Small intestine (tissue), 7 donors: Measurements from ENCODE around the gene FBLN7. TPM values are rescaled to one million over a fixed set of nuclear protein-coding genes. Genes with fewer than 3 reads are reported as not detected.
"Not testable (repeated sequence)": the region's sequence is repeated elsewhere in the genome, so short reads cannot be mapped to it uniquely, and the experiment has no call there.

Source experiments
- DNase-seq, 2 donors: peaks; one replicate each; pipeline versions ENCODE4 v3.0.0 to v3.0.0-alpha.2; 2013
- FAIRE-seq: peaks from 2 replicates; lab custom pipeline; 2012; peaks lifted over from hg19 to GRCh38; lab: Jason Lieb, UNC
- H3K27ac ChIP-seq, 3 donors: one replicate each; pipeline ENCODE4 v1.5.1; 2013; ENCODE audit warnings: low read length in 2 of 3, mild to moderate bottlenecking in 2 of 3, control low read depth in 1 of 3, inconsistent platforms in 1 of 3, low read depth in 1 of 3, moderate library complexity in 1 of 3
- H3K27me3 ChIP-seq, 3 donors: one replicate each; pipeline ENCODE4 v1.6.1; 2013; ENCODE audit warnings: low read length in 3 of 3, inconsistent platforms in 1 of 3; ENCODE audit not compliant: control insufficient read depth in 3 of 3, insufficient read depth in 3 of 3
- H3K36me3 ChIP-seq, 3 donors: one replicate each; pipeline ENCODE4 v1.6.1; 2013; ENCODE audit warnings: low read length in 3 of 3, inconsistent platforms in 1 of 3, low read depth in 1 of 3, mild to moderate bottlenecking in 1 of 3, moderate library complexity in 1 of 3; ENCODE audit not compliant: control insufficient read depth in 3 of 3, insufficient read depth in 2 of 3
- H3K4me1 ChIP-seq, 3 donors: one replicate each; pipeline ENCODE4 v1.6.1; 2013; ENCODE audit warnings: low read length in 2 of 3, inconsistent platforms in 1 of 3, low read depth in 1 of 3, mild to moderate bottlenecking in 1 of 3, moderate library complexity in 1 of 3; ENCODE audit not compliant: control insufficient read depth in 3 of 3, insufficient read depth in 2 of 3
- H3K4me3 ChIP-seq, 3 donors: one replicate each; pipeline ENCODE4 v1.5.1; 2013; ENCODE audit warnings: low read length in 3 of 3, control low read depth in 1 of 3, inconsistent platforms in 1 of 3, low read depth in 1 of 3, mild to moderate bottlenecking in 1 of 3, moderate library complexity in 1 of 3
- H3K9me3 ChIP-seq, 2 donors: one replicate each; pipeline ENCODE4 v1.6.1; 2013; ENCODE audit warnings: low read depth in 1 of 2, low read length in 1 of 2; ENCODE audit not compliant: control insufficient read depth in 2 of 2, insufficient read depth in 1 of 2
- WGBS, 3 donors: extraction: QIAGEN DNeasy Blood & Tissue Kit; methylation state at CpG; one replicate each; pipeline ENCODE4 v1.1.7; 2013; 5-methylcytosine and 5-hydroxymethylcytosine counted together
- polyA plus RNA-seq, 4 donors: library from polyadenylated mRNA; stranded (reverse) in 3 of 4; unstranded in 1 of 4; fragments of 200-250 nt in 3 of 4; fragments of 120-200 nt in 1 of 4; gene quantifications; one replicate each; pipeline versions ENCODE4 v1.2.1 to v1.2.3, GENCODE V29; 2013
- donor health status: healthy with polysubstance abuse.
- donor health status: control.
- donor health status: control.
- donor health status: Bipolar disorder and iron deficiency.
- donor health status: healthy.

The FBLN7 gene
- polyA plus RNA-seq, 4 donors: 0.75 to 1.4 TPM; not detected in 2

- no peaks in the 10 kb centered on the region for H3K9me3 ChIP-seq
- H3K27ac ChIP-seq: no peak overlapping the region
- peaks cover 0 to 4% (median 0%) of the 10 kb centered on the region in 3 donors for H3K4me1 ChIP-seq
- peak overlapping the region in 2 of 3 donors; percentile 43 to 56 for H3K4me3 ChIP-seq
- 10 to 27% (median 20%) methylated on average over 15 of the region's 15 CpGs for WGBS, 3 donors
- FAIRE-seq (no peak), DNase-seq (peak; percentile 36 to 60)
- peaks cover 0 to 39% (median 0%) of the 10 kb centered on the region in 3 donors for H3K27me3 ChIP-seq
- H3K36me3 ChIP-seq: no peaks in the 10 kb centered on the region
Observed at GRCh38 chr2:112137516-112138158, 548 bp upstream of the FBLN7 start.

DNA sequence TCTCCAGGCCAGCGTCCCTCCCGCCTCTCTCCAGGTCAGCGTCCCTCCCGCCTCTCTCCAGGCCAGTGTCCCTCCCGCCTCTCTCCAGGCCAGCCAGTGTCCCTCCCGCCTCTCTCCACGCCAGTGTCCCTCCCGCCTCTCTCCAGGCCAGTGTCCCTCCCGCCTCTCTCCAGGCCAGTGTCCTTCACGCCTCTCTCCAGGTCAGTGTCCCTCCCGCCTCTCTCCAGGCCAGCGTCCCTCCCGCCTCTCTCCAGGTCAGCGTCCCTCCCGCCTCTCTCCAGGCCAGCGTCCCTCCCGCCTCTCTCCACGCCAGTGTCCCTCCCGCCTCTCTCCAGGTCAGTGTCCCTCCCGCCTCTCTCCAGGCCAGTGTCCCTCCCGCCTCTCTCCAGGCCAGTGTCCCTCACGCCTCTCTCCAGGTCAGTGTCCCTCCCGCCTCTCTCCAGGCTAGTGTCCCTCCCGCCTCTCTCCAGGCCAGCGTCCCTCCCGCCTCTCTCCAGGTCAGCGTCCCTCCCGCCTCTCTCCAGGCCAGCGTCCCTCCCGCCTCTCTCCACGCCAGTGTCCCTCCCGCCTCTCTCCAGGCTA, 939 bp downstream of the FBLN7 start:
- WGBS, 3 donors: 2 to 5% (median 3%) methylated on average over 9 to 15 of the region's 32 CpGs
- FAIRE-seq, H3K36me3 ChIP-seq, H3K4me1 ChIP-seq, H3K9me3 ChIP-seq, DNase-seq, H3K27ac ChIP-seq: not testable (repeated sequence)
- H3K27me3 ChIP-seq: peaks cover 0 to 43% (median 0%) of the 10 kb centered on the region in 3 donors
- peak overlapping the region in 1 of 3 donors; percentile 41 for H3K4me3 ChIP-seq

GRCh38 chr2:112139661-112140204, 1.5 kb downstream of the FBLN7 start:
- H3K27ac ChIP-seq, FAIRE-seq, DNase-seq, H3K36me3 ChIP-seq, H3K9me3 ChIP-seq, H3K4me1 ChIP-seq: not testable (repeated sequence)
- WGBS, 3 donors: 3 to 7% (median 4%) methylated on average over 26 to 31 of the region's 38 CpGs
- Histone ChIP-seq H3K27me3 (peaks cover 0 to 43% (median 0%) of the 10 kb centered on the region in 3 donors), H3K4me3 (peak overlapping the region in 1 of 3 donors; percentile 10)

- peak overlapping the region in 1 of 3 donors; percentile 10 for H3K4me3 ChIP-seq
Observed at GRCh38 chr2:112140205-112140802, 2.1 kb downstream of the FBLN7 start.

GRCh38 chr2:112140899-112141625, 2.9 kb downstream of the FBLN7 start:
- no peaks in the 10 kb centered on the region for H3K9me3 ChIP-seq
- H3K27ac ChIP-seq: no peak overlapping the region
- DNase-seq (no peak), FAIRE-seq (no peak)
- peaks cover 0 to 4% (median 0%) of the 10 kb centered on the region in 3 donors for H3K4me1 ChIP-seq
- H3K4me3 ChIP-seq: no peak overlapping the region
- peaks cover 0 to 43% (median 0%) of the 10 kb centered on the region in 3 donors for H3K27me3 ChIP-seq
- 83 to 87% (median 87%) methylated on average over 20 of the region's 20 CpGs for WGBS, 3 donors
- no peaks in the 10 kb centered on the region for H3K36me3 ChIP-seq

More at GRCh38 chr2:112140205-112140802, 2.1 kb downstream of the FBLN7 start:
- no peak overlapping the region for H3K27ac ChIP-seq
- WGBS, 3 donors: 15 to 36% (median 19%) methylated on average over 29 to 30 of the region's 30 CpGs
- FAIRE-seq: no peak
- H3K27me3 ChIP-seq: peaks cover 0 to 43% (median 0%) of the 10 kb centered on the region in 3 donors
- no peaks in the 10 kb centered on the region for H3K9me3 ChIP-seq
- H3K36me3 ChIP-seq: no peaks in the 10 kb centered on the region
- H3K4me1 ChIP-seq: peaks cover 0 to 4% (median 0%) of the 10 kb centered on the region in 3 donors
- no peak for DNase-seq

- no peak for FAIRE-seq
- Histone ChIP-seq H3K27me3 (peaks cover 0 to 41% (median 0%) of the 10 kb centered on the region in 3 donors), H3K4me3 (no peak overlapping the region), H3K4me1 (peaks cover 0 to 4% (median 0%) of the 10 kb centered on the region in 3 donors), H3K9me3 (no peaks in the 10 kb centered on the region), H3K36me3 (no peaks in the 10 kb centered on the region), H3K27ac (no peak overlapping the region)
- DNase-seq: peak; percentile 23 to 33
- WGBS, 3 donors: 30 to 67% (median 54%) methylated on average over 7 of the region's 7 CpGs
Observed at GRCh38 chr2:112141626-112142007, 3.4 kb downstream of the FBLN7 start.

GRCh38 chr2:112142525-112143078, 4.4 kb downstream of the FBLN7 start:
- WGBS, 3 donors: 84 to 88% (median 85%) methylated on average over 8 of the region's 8 CpGs
- Histone ChIP-seq H3K4me3 (no peak overlapping the region), H3K9me3 (no peaks in the 10 kb centered on the region), H3K4me1 (peaks cover 0 to 4% (median 0%) of the 10 kb centered on the region in 3 donors), H3K27me3 (peaks cover 0 to 33% (median 0%) of the 10 kb centered on the region in 3 donors), H3K36me3 (no peaks in the 10 kb centered on the region), H3K27ac (no peak overlapping the region)
- FAIRE-seq: no peak
- no peak for DNase-seq
